Uterus (tissue), 2 donors: ENCODE data around the gene PLA2G4B.

Experiments used
- POLR2A ChIP-seq, 2 donors: fragments of 450-650 bp; IDR thresholded peaks; one replicate each; pipeline ENCODE4 v1.6.1; 2016; ENCODE audit warnings: antibody characterized with exemption in 2 of 2, mild to moderate bottlenecking in 1 of 2, moderate library complexity in 1 of 2
- TF ChIP-seq, protein P1 (sequence below), 4 experiments: fragments of 200-600 bp in 2 of 4; fragments of 450-650 bp in 2 of 4; sonication (generic) in 2 of 4; IDR thresholded peaks; one replicate each; pipeline ENCODE4 v1.5.1; 2016 to 2019; ENCODE audit warnings: antibody characterized with exemption in 4 of 4, mild to moderate bottlenecking in 2 of 4, moderate library complexity in 1 of 4

DNA sequence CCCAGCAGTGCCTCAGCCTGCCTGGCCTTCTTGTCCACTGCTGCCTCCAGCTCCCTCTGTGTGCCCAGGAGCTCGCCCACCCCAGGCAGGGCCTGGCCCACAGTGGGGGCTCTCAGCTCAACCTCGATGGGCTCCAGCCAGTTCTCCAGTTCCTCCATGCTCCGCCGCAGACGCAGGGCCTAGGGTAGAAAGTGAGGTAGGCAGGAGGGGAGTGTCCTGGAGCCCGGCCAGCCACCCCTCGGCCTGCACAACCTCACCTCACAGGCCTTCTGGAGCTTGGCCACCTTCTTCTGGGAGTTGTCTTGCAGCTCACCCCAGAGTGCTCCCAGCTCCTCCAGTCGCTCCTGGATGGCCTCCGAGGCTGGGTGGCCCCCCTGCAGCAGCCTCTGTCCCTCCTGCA is 18.7 kb downstream of the PLA2G4B start:
- TF ChIP-seq, protein P1, sequence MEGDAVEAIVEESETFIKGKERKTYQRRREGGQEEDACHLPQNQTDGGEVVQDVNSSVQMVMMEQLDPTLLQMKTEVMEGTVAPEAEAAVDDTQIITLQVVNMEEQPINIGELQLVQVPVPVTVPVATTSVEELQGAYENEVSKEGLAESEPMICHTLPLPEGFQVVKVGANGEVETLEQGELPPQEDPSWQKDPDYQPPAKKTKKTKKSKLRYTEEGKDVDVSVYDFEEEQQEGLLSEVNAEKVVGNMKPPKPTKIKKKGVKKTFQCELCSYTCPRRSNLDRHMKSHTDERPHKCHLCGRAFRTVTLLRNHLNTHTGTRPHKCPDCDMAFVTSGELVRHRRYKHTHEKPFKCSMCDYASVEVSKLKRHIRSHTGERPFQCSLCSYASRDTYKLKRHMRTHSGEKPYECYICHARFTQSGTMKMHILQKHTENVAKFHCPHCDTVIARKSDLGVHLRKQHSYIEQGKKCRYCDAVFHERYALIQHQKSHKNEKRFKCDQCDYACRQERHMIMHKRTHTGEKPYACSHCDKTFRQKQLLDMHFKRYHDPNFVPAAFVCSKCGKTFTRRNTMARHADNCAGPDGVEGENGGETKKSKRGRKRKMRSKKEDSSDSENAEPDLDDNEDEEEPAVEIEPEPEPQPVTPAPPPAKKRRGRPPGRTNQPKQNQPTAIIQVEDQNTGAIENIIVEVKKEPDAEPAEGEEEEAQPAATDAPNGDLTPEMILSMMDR (IDR thresholded peaks at IDR 0.05) = no peak
- TF ChIP-seq POLR2A (IDR thresholded peaks at IDR 0.05) = no peak
